ENCODE measurements around the gene TSTD2.
"Not testable (repeated sequence)": the region's sequence is repeated elsewhere in the genome, so short reads cannot be mapped to it uniquely, and the experiment has no call there.

DNA sequence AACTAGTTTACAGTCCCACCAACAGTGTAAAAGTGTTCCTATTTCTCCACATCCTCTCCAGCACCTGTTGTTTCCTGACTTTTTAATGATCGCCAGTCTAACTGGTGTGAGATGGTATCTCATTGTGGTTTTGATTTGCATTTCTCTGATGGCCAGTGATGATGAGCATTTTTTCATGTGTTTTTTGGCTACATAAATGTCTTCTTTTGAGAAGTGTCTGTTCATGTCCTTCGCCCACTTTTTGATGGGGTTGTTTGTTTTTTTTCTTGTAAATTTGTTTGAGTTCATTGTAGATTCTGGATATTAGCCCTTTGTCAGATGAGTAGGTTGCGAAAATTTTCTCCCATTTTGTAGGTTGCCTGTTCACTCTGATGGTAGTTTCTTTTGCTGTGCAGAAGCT lies 51.6 kb downstream of the TSTD2 start:
- not testable (repeated sequence) for TF ChIP-seq POLR2A (IDR thresholded peaks at IDR 0.05; ENCODE audit: low read depth, low read length); TAF1 (IDR thresholded peaks at IDR 0.05; ENCODE audit: borderline replicate concordance, low read depth, low read length)
